Mesothelial cell of epicardium (in vitro differentiated cells): ENCODE measurements around the gene ADPRH. TPM values are rescaled to one million over a fixed set of nuclear protein-coding genes. Genes with fewer than 3 reads are reported as not detected.

Source experiments
- DNase-seq, 2 experiments: peaks; one replicate each; pipeline ENCODE4 v3.0.0; 2021; ENCODE audit warnings: low spot score in 2 of 2; ENCODE audit not compliant: unreplicated experiment in 2 of 2
- H3K27ac Mint-ChIP-seq: 2 replicates; pipeline ENCODE4 v1.8.0; 2021; ENCODE audit warnings: mixed read lengths
- H3K27me3 Mint-ChIP-seq: 2 replicates; pipeline ENCODE4 v1.8.0; 2021; ENCODE audit warnings: low read depth, mixed read lengths
- H3K36me3 Mint-ChIP-seq: 2 replicates; pipeline ENCODE4 v1.8.0; 2021; ENCODE audit warnings: mixed read lengths
- H3K4me1 Mint-ChIP-seq: 2 replicates; pipeline ENCODE4 v1.8.0; 2021; ENCODE audit warnings: mixed read lengths
- H3K4me3 Mint-ChIP-seq: 2 replicates; pipeline ENCODE4 v1.8.0; 2021; ENCODE audit warnings: mild to moderate bottlenecking, moderate library complexity, mixed read lengths
- H3K9me3 Mint-ChIP-seq: 2 replicates; pipeline ENCODE4 v1.8.0; 2021; ENCODE audit warnings: mixed read lengths
- CTCF ChIP-seq: fragments of 200-600 bp; sonication (generic); IDR thresholded peaks from one replicate; pipeline ENCODE4 v1.5.0; 2021; ENCODE audit warnings: antibody characterized with exemption; ENCODE audit not compliant: unreplicated experiment
- total RNA-seq: library from RNA; stranded (reverse); gene quantifications from 3 replicates; pipeline ENCODE4 v1.2.1, GENCODE V29; 2021

The ADPRH gene
- total RNA-seq, 1 donor from 2014 or later: 1.9 TPM

GRCh38 chr3:119626196-119626595 lies 46.9 kb downstream of the ADPRH start:
- Mint-ChIP-seq H3K27me3 (no peaks in the 10 kb centered on the region), H3K9me3 (peaks cover 5% of the 10 kb centered on the region), H3K27ac (no peak overlapping the region), H3K4me3 (no peak overlapping the region), H3K36me3 (no peaks in the 10 kb centered on the region), H3K4me1 (peaks cover 14% of the 10 kb centered on the region)
- DNase-seq: no peak
- no peak for TF ChIP-seq CTCF

- H3K27ac Mint-ChIP-seq: no peak overlapping the region
- no peak for TF ChIP-seq CTCF
- no peak for DNase-seq
- peaks cover 27% of the 10 kb centered on the region for H3K4me1 Mint-ChIP-seq
- H3K9me3 Mint-ChIP-seq: peaks cover 5% of the 10 kb centered on the region
- no peak overlapping the region for H3K4me3 Mint-ChIP-seq
- H3K36me3 Mint-ChIP-seq: no peaks in the 10 kb centered on the region
- H3K27me3 Mint-ChIP-seq: no peaks in the 10 kb centered on the region
These were observed 48.2 kb downstream of the ADPRH start for GRCh38 chr3:119627461-119627860.

- Mint-ChIP-seq H3K4me3 (no peak overlapping the region), H3K9me3 (peaks cover 5% of the 10 kb centered on the region), H3K36me3 (no peaks in the 10 kb centered on the region), H3K27ac (no peak overlapping the region), H3K4me1 (peaks cover 32% of the 10 kb centered on the region), H3K27me3 (no peaks in the 10 kb centered on the region)
- DNase-seq: no peak
- TF ChIP-seq CTCF: no peak
These were observed 49.1 kb downstream of the ADPRH start for GRCh38 chr3:119628390-119628789.

GRCh38 chr3:119628816-119629445 lies 49.6 kb downstream of the ADPRH start:
- H3K36me3 Mint-ChIP-seq: no peaks in the 10 kb centered on the region
- H3K4me3 Mint-ChIP-seq: no peak overlapping the region
- H3K27me3 Mint-ChIP-seq: no peaks in the 10 kb centered on the region
- peaks cover 4% of the 10 kb centered on the region for H3K9me3 Mint-ChIP-seq
- DNase-seq: no peak
- peaks cover 32% of the 10 kb centered on the region for H3K4me1 Mint-ChIP-seq
- H3K27ac Mint-ChIP-seq: no peak overlapping the region
- no peak for TF ChIP-seq CTCF

GRCh38 chr3:119630128-119630879 lies 51.0 kb downstream of the ADPRH start:
- H3K4me1 Mint-ChIP-seq: peaks cover 32% of the 10 kb centered on the region
- H3K36me3 Mint-ChIP-seq: no peaks in the 10 kb centered on the region
- peak overlapping the region; percentile 91 for H3K27ac Mint-ChIP-seq
- H3K9me3 Mint-ChIP-seq: no peaks in the 10 kb centered on the region
- no peak for DNase-seq
- H3K4me3 Mint-ChIP-seq: no peak overlapping the region
- TF ChIP-seq CTCF: no peak
- no peaks in the 10 kb centered on the region for H3K27me3 Mint-ChIP-seq
